Muscle of leg (tissue), 11 donors: Measurements from ENCODE around the gene DBNL. TPM values are rescaled to one million over a fixed set of nuclear protein-coding genes. Genes with fewer than 3 reads are reported as not detected.

Experiments
- DNase-seq: peaks from one replicate; pipeline ENCODE4 v3.0.0; 2013
- H3K27ac ChIP-seq: one replicate; pipeline ENCODE4 v1.5.1; 2013; ENCODE audit warnings: mild to moderate bottlenecking, low read length, control low read depth
- H3K27me3 ChIP-seq: one replicate; pipeline ENCODE4 v1.6.1; 2013; ENCODE audit warnings: low read length; ENCODE audit not compliant: control insufficient read depth, insufficient read depth
- H3K36me3 ChIP-seq: one replicate; pipeline ENCODE4 v1.6.1; 2013; ENCODE audit warnings: low read length; ENCODE audit not compliant: control insufficient read depth, insufficient read depth
- H3K4me1 ChIP-seq: one replicate; pipeline ENCODE4 v1.6.1; 2013; ENCODE audit warnings: low read length; ENCODE audit not compliant: control insufficient read depth, insufficient read depth
- H3K4me3 ChIP-seq: one replicate; pipeline ENCODE4 v1.5.1; 2013; ENCODE audit warnings: low read length, control low read depth
- H3K9me3 ChIP-seq: replicated peaks from 2 replicates; pipeline ENCODE4 v1.6.1; 2013; ENCODE audit warnings: low read depth, low read length; ENCODE audit not compliant: control insufficient read depth
- WGBS: methylation state at CpG from one replicate; pipeline ENCODE4 v1.1.5; 2013; ENCODE audit warnings: missing lambda C conversion rate; ENCODE audit not compliant: insufficient coverage; 5-methylcytosine and 5-hydroxymethylcytosine counted together
- polyA plus RNA-seq, 8 donors: library from polyadenylated mRNA; unstranded; fragments of 120-200 nt; gene quantifications; one replicate each; pipeline versions ENCODE4 v1.2.1 to v1.2.3, GENCODE V29; 2013; ENCODE audit warnings: inconsistent platforms in 1 of 8, low replicate concordance in 1 of 8; ENCODE audit not compliant: insufficient read length in 8 of 8, insufficient read depth in 1 of 8
- total RNA-seq: library from RNA; stranded (reverse); fragments of 120-200 nt; gene quantifications from one replicate; pipeline ENCODE4 v1.2.4, GENCODE V29; 2013

DBNL gene
- total and polyA plus RNA-seq, 9 donors = 41.8 to 58.8 (median 47.6) TPM

- peak overlapping the region; percentile 65 for H3K4me3 ChIP-seq
- no peaks in the 10 kb centered on the region for H3K9me3 ChIP-seq
- H3K36me3 ChIP-seq = peaks cover 25% of the 10 kb centered on the region
- H3K27me3 ChIP-seq = peaks cover 5% of the 10 kb centered on the region
- peaks cover 42% of the 10 kb centered on the region for H3K4me1 ChIP-seq
- peak overlapping the region; percentile 53 for H3K27ac ChIP-seq
- peak; percentile 63 for DNase-seq
- 11% methylated on average over 18 of the region's 28 CpGs for WGBS
Observed at GRCh38 chr7:44104860-44105771, 60.6 kb downstream of the DBNL start.

GRCh38 chr7:44105832-44106231 is 61.3 kb downstream of the DBNL start:
- DNase-seq = no peak
- H3K27me3 ChIP-seq = peaks cover 5% of the 10 kb centered on the region
- H3K27ac ChIP-seq = no peak overlapping the region
- peaks cover 32% of the 10 kb centered on the region for H3K36me3 ChIP-seq
- peaks cover 42% of the 10 kb centered on the region for H3K4me1 ChIP-seq
- peak overlapping the region; percentile 65 for H3K4me3 ChIP-seq
- H3K9me3 ChIP-seq = no peaks in the 10 kb centered on the region
- WGBS = no CpG with 5 or more reads among the region's 2 CpGs

- H3K4me3 ChIP-seq = no peak overlapping the region
Observed at GRCh38 chr7:44106311-44107065, 62.0 kb downstream of the DBNL start.

GRCh38 chr7:44107116-44107960 is 62.8 kb downstream of the DBNL start:
- peaks cover 39% of the 10 kb centered on the region for H3K4me1 ChIP-seq
- WGBS = 81% methylated on average over 6 of the region's 18 CpGs
- H3K27me3 ChIP-seq = peaks cover 5% of the 10 kb centered on the region
- no peaks in the 10 kb centered on the region for H3K9me3 ChIP-seq
- peaks cover 44% of the 10 kb centered on the region for H3K36me3 ChIP-seq
- DNase-seq = no peak
- no peak overlapping the region for H3K27ac ChIP-seq
- no peak overlapping the region for H3K4me3 ChIP-seq

More at GRCh38 chr7:44106311-44107065, 62.0 kb downstream of the DBNL start:
- Histone ChIP-seq H3K27ac (no peak overlapping the region), H3K36me3 (peaks cover 39% of the 10 kb centered on the region), H3K9me3 (no peaks in the 10 kb centered on the region), H3K4me1 (peaks cover 40% of the 10 kb centered on the region), H3K27me3 (peaks cover 5% of the 10 kb centered on the region)
- no peak for DNase-seq
- whole genome bisulfite sequencing = 86% methylated on average over 6 of the region's 10 CpGs

- no peak for DNase-seq
- Histone ChIP-seq H3K27ac (no peak overlapping the region), H3K27me3 (peaks cover 5% of the 10 kb centered on the region), H3K4me3 (no peak overlapping the region), H3K9me3 (no peaks in the 10 kb centered on the region), H3K4me1 (peaks cover 46% of the 10 kb centered on the region), H3K36me3 (peaks cover 51% of the 10 kb centered on the region)
- 83% methylated on average over 17 of the region's 21 CpGs for WGBS
Observed at GRCh38 chr7:44107961-44108767, 63.7 kb downstream of the DBNL start.

- Histone ChIP-seq H3K27me3 (no peaks in the 10 kb centered on the region), H3K4me1 (peaks cover 44% of the 10 kb centered on the region), H3K9me3 (no peaks in the 10 kb centered on the region), H3K4me3 (no peak overlapping the region), H3K27ac (no peak overlapping the region), H3K36me3 (peaks cover 58% of the 10 kb centered on the region)
- DNase-seq = no peak
- 81% methylated on average over 11 of the region's 21 CpGs for WGBS
Observed at GRCh38 chr7:44108768-44109750, 64.6 kb downstream of the DBNL start.

- no peak for DNase-seq
- H3K27me3 ChIP-seq = no peaks in the 10 kb centered on the region
- peaks cover 68% of the 10 kb centered on the region for H3K36me3 ChIP-seq
- H3K27ac ChIP-seq = no peak overlapping the region
- WGBS = 92% methylated on average over 17 of the region's 18 CpGs
- no peaks in the 10 kb centered on the region for H3K9me3 ChIP-seq
- H3K4me3 ChIP-seq = no peak overlapping the region
- peaks cover 51% of the 10 kb centered on the region for H3K4me1 ChIP-seq
Observed at GRCh38 chr7:44109991-44110390, 65.5 kb downstream of the DBNL start.

GRCh38 chr7:44110719-44111635 is 66.5 kb downstream of the DBNL start:
- H3K9me3 ChIP-seq = no peaks in the 10 kb centered on the region
- H3K36me3 ChIP-seq = peaks cover 78% of the 10 kb centered on the region
- peaks cover 51% of the 10 kb centered on the region for H3K4me1 ChIP-seq
- H3K27ac ChIP-seq = no peak overlapping the region
- no peak overlapping the region for H3K4me3 ChIP-seq
- 68% methylated on average over 17 of the region's 27 CpGs for WGBS
- no peak for DNase-seq
- H3K27me3 ChIP-seq = no peaks in the 10 kb centered on the region
